Measurements from ENCODE around the gene SUPT3H.

DNA sequence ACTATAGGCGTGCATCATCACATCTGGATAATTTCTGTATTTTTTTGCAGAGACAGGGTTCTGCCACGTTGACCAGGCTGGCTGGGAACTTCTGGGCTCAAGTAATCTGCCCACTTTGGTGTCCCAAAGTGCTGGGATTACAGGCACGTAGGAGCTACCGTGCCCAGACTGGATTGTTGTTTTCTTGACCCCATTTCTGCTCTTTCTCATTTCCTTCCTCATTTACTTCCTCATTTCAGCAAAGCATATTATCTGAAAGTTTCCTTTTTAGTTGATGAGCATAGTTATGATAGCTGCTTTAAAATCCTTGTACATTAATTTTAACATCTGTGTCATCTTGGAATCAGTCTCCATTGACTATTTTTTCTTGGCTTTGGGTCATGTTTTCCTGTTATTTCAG, 350.6 kb downstream of the SUPT3H start:
- TF ChIP-seq HNF4A (conservative IDR thresholded peaks at IDR 0.05): no peak
- TF ChIP-seq YY1 (IDR thresholded peaks at IDR 0.05): no peak
- no peak for TF ChIP-seq HNF4G (IDR thresholded peaks at IDR 0.05)
- TF ChIP-seq, protein P1, sequence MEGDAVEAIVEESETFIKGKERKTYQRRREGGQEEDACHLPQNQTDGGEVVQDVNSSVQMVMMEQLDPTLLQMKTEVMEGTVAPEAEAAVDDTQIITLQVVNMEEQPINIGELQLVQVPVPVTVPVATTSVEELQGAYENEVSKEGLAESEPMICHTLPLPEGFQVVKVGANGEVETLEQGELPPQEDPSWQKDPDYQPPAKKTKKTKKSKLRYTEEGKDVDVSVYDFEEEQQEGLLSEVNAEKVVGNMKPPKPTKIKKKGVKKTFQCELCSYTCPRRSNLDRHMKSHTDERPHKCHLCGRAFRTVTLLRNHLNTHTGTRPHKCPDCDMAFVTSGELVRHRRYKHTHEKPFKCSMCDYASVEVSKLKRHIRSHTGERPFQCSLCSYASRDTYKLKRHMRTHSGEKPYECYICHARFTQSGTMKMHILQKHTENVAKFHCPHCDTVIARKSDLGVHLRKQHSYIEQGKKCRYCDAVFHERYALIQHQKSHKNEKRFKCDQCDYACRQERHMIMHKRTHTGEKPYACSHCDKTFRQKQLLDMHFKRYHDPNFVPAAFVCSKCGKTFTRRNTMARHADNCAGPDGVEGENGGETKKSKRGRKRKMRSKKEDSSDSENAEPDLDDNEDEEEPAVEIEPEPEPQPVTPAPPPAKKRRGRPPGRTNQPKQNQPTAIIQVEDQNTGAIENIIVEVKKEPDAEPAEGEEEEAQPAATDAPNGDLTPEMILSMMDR (IDR thresholded peaks at IDR 0.05; ENCODE audit: low read depth, low read length, missing input control): no peak
- no peak for TF ChIP-seq GABPA (IDR thresholded peaks at IDR 0.05 in 1 of 2, conservative IDR thresholded peaks at IDR 0.05 in 1 of 2)
- TF ChIP-seq, protein P2, sequence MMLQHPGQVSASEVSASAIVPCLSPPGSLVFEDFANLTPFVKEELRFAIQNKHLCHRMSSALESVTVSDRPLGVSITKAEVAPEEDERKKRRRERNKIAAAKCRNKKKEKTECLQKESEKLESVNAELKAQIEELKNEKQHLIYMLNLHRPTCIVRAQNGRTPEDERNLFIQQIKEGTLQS (IDR thresholded peaks at IDR 0.05): no peak
- TF ChIP-seq SP1 (IDR thresholded peaks at IDR 0.05): no peak
- no peak for TF ChIP-seq RAD21 (IDR thresholded peaks at IDR 0.05)
- no peak for TF ChIP-seq FOXA1 (IDR thresholded peaks at IDR 0.05)
- no peak for TF ChIP-seq TAF1 (conservative IDR thresholded peaks at IDR 0.05)
- TF ChIP-seq, protein P3, sequence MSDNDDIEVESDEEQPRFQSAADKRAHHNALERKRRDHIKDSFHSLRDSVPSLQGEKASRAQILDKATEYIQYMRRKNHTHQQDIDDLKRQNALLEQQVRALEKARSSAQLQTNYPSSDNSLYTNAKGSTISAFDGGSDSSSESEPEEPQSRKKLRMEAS (IDR thresholded peaks at IDR 0.05): no peak
- TF ChIP-seq, protein P4, sequence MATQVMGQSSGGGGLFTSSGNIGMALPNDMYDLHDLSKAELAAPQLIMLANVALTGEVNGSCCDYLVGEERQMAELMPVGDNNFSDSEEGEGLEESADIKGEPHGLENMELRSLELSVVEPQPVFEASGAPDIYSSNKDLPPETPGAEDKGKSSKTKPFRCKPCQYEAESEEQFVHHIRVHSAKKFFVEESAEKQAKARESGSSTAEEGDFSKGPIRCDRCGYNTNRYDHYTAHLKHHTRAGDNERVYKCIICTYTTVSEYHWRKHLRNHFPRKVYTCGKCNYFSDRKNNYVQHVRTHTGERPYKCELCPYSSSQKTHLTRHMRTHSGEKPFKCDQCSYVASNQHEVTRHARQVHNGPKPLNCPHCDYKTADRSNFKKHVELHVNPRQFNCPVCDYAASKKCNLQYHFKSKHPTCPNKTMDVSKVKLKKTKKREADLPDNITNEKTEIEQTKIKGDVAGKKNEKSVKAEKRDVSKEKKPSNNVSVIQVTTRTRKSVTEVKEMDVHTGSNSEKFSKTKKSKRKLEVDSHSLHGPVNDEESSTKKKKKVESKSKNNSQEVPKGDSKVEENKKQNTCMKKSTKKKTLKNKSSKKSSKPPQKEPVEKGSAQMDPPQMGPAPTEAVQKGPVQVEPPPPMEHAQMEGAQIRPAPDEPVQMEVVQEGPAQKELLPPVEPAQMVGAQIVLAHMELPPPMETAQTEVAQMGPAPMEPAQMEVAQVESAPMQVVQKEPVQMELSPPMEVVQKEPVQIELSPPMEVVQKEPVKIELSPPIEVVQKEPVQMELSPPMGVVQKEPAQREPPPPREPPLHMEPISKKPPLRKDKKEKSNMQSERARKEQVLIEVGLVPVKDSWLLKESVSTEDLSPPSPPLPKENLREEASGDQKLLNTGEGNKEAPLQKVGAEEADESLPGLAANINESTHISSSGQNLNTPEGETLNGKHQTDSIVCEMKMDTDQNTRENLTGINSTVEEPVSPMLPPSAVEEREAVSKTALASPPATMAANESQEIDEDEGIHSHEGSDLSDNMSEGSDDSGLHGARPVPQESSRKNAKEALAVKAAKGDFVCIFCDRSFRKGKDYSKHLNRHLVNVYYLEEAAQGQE (IDR thresholded peaks at IDR 0.05): no peak
